ENCODE results near the gene NELFCD. TPM values are rescaled to one million over a fixed set of nuclear protein-coding genes. Genes with fewer than 3 reads are reported as not detected.
"Not testable (repeated sequence)": the region's sequence is repeated elsewhere in the genome, so short reads cannot be mapped to it uniquely, and the experiment has no call there.

NELFCD gene
- total RNA-seq, 1 donor from 2014 or later, result 51.0 TPM

DNA sequence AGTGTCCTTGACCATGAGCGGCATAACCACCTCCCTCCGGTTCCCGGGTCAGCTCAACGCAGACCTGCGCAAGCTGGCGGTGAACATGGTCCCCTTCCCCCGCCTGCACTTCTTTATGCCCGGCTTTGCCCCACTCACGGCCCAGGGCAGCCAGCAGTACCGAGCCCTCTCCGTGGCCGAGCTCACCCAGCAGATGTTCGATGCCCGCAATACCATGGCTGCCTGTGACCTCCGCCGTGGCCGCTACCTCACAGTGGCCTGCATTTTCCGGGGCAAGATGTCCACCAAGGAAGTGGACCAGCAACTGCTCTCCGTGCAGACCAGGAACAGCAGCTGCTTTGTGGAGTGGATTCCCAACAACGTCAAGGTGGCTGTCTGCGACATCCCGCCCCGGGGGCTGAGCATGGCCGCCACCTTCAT is 43.1 kb downstream of the NELFCD start:
- no peak for DNase-seq (ENCODE audit: low read depth in 2 of 2)

DNA sequence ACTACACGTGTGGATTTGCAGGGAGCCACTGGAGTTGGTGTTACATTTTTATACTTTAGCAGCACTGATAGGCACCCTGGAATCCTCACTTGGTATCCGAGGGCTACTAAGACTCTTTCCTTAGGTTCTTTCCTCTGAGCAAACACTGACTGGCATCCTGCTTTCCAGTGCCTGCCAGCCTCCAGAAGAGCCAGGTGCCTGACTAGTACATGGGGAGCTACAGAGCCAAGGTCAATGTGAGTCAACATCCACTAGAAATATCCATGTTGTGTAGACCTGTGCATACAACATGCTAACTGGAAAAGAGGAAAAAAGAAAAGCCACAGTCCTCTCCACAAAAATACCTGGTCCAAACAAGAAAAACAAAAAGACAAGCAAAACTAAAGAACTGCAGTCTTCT is 44.0 kb downstream of the NELFCD start:
- no peak for DNase-seq (ENCODE audit: low read depth in 2 of 2)

DNA sequence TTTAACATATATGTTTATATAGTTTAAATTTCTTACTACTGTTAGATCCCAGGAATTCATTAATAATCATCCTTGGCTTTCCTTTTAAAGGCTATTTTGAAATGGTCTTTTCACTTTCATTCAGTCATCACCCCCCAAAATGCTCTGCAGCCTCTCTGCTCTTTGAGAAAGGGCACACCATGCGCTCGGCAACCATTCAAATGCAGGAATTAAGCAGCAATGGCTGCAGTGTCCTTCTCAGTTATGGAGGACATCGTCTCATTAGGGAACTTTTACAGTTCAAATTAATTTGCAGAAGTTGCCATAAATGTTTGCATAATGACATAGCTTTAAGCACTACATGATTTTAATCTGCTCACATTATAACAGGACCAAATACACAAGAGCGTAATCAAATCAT is 44.5 kb downstream of the NELFCD start:
- DNase-seq (ENCODE audit: low read depth in 2 of 2), result no peak

DNA sequence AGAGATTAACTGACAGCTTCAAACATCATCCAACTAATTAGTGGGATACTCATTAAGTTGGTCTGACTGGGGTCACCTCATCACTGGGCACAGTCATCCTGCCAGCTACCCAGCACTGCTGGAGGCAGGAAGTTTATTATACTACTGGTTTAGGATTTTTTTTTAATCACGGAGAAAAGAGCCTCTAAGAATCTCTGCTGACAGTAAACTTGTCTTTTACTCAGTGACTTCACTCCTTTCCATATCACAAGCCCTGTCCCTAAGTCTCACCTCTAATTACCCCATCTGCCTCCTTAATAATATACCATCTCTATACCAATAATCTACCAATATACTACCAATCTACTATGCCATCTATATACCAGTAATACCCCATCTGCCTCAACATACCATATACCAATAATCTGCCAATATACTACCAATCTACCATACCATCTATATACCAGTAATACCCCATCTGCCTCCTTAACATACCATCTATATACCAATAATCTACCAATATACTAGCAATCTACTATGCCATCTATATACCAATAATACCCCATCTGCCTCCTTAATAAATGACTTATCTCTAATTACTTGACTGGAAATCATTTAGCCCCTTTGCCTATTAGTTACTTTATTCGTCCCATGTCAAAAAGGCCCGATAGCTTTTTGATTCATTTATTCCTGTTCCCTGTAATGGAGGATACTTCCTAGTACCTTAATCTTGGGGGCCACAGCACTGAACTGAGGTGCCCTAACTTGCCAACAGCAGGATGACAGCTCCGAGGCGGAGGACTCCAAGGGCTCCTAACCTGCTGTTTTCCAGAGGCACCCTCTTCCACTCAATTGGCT is 46.1 kb downstream of the NELFCD start:
- no peak for DNase-seq (ENCODE audit: low read depth in 2 of 2)

DNA sequence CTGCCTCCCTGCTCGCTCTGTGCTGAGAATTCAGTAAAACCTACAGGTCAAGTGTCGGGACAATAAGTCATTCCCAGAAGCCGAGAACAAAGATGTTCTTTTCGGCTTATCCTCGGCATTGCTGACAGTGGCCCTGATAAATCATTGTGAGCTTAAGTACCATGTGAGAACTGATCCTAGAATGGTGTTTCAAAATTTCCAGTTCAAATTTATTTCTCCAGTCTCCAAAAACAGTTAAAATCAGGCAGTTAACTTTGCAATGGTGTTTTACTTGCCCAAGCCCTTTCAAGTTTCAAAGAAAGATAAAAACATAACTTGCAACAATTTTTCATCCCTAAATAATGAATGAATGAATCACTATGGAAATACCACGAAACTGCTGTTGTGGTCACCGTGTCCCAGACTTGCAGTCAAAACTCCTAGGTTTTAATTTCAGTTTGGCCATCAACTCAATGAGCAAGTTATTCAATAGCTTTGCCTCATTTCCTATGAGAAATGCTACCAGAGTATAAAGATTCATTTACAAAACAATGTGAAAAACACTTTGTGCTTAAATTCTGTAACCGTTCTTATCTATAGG is 46.8 kb downstream of the NELFCD start:
- DNase-seq (ENCODE audit: low read depth in 2 of 2), result peak; percentile 24 to 52

DNA sequence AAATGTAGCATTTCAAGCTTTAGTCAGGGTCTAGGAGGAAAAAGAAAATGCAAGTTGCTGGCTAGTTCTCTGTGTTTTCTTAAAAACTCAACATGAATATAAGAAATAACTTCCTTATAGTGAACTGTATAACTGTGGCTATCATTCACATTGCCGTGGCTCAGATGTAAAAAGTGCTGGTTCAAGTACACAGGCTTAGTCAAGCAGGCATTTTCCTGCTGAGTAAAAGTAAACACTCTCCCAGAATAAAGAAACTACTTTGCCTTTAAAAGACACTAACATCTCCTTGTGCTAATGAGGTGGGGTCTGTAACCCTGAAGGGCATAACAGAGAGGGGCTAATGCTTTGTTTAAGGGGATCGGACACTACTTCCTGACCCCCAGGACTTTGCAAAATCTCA is 47.8 kb downstream of the NELFCD start:
- no peak for DNase-seq (ENCODE audit: low read depth in 2 of 2)

DNA sequence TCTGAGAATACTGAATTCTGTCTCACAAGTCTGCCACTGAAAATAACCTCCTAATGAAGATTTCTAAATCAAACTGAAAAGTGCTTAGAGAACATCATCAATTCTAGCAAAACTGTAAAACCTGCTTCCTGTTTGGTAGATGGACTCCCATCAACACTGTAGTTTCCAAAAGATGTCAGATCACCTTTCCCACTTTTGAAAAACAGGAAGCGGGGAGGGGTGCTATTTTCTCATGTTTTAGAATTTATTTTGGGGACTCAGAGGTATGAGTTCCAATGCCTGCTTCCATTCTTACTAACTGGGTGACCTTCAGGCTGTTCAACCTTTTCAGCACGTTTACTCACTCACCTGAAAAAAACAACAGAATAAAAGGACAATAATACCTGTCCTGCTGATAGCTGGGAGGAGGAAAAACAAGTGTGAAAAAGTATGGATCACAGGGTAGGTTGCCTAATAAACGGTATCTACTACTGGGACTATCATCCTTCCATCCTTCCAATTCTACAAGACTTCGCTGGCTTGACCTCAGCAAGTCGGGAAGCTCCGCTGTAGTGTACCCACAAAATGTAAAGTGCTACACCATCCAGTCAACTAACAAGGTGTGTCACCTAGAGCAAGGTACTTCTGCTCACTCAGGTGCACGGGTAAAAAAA is 50.0 kb downstream of the NELFCD start:
- DNase-seq (ENCODE audit: low read depth in 2 of 2), result peak in 1 of 2 donors; percentile 31

DNA sequence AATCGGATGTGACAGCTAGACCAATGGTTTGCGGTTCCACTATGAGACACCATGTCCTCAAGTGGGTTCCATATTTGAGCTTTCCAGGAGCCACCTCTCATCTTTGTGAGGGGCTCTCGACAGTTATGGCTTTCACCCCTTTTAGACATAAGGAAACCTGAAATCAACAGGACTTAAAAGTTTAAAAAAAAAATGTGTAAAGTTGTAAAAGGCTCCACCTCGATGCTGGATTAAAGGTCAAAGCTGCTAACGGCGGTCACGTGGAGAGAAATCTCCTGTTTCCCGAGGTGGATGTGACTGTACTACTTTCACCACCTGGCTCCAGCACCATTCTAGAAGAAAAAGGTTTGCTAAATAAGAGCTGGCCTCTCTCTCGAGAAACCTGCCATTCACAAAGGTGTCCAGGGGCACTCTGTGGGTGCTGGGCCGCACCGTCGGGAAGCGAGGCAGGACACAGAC is 50.5 kb downstream of the NELFCD start:
- DNase-seq (ENCODE audit: low read depth in 2 of 2), result no peak

DNA sequence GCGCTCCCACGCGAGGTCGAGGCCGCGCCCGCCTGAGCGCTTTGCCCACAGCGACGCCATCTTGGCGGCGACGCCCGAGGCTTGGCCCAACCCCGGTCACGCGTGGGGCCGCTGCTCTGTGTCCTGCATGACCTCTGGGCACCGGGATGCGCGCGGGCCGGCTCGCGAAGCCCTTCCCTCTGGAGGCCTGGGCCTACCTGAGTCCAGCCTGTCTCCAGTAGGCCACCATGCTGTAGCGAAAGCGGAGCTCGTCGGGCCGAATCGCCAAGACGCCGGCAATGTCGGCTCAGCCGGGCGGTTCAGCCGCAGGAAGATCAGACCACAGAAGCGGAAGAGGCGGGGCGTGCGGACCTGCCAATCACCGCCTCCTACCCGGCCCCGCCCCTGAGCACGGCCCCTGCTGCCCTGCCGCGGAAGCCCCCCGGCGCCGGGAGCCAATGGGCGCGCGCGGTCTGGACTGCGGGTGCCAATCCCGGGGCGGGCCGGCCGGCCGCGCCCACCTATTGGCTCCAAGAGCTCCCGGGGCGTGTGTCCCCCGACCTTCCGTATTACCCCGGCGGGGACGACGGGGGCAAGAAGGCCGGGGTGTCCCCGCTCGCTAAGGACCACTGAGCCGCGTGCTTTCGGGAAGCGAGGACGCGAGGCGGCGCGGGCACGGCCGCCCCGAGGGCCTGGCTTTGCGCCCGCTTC is 51.1 kb downstream of the NELFCD start, which contains the start of gene ATP5F1E:
Gene ATP5F1E (minus strand): TSS at position 313 of the 690 bp plus-strand sequence. CDS start 84 bp downstream, at position 229.
- DNase-seq (ENCODE audit: low read depth in 2 of 2), result peak; percentile 97

DNA sequence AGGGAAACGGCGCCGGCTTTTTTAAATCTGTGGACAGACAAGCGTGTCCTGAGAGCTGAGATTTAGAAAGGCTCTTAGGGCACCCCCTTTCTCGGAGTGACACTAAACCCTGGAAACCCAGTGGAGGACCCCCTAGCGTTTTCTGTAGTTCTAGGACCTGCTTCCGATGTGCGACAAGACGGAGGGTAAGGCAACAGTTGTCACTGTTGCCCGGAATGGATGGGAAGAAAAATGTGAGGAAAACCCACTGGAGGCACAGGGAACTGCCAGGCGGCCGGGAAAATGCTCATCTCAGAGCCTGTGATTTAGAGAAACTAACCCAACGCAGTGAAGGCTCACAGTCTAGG is 51.6 kb downstream of the NELFCD start:
- DNase-seq (ENCODE audit: low read depth in 2 of 2), result peak; percentile 45 to 48

DNA sequence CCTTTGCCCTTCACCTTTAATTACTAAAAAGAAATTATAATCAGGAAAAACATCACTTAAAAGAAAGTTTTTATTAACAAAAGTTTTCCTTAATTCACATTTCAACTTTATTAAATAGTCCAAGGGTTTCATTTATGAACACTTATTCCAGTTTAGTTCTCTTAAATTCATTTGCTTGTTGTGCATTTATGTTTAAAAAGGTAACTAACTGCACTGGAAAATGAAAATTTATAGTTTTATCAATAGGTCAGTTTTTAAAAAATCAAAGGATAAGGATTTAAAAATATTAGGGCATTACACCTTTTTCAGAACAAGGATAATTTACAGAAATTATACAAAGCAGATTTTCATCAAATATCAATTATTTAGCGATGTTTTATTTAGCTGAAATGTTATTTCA is 52.0 kb downstream of the NELFCD start:
- no peak for DNase-seq (ENCODE audit: low read depth in 2 of 2)

DNA sequence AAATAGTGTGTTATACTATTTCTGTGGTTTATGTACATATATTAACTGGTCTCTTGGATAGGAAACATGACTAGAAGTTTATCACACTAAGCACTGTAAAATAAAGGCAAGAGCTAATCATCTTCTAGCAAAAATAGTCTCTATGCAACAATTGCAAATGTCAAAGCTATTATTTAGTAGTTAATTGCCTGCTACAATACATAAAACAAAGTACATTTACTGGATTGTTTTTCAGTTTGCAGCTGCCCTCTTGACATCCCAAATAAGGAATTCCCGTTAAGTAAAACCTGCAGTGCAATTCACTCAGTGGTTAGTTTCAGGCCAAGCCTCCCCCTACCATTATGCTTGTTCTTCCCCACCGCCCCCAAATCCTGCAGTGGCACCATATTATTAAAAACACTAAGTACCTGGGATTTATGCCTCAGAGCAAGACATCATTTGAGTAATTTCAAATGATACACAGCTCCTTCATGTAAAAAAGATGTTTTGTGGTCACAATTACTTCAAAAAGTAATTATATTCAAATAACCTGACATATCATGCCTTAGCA is 52.6 kb downstream of the NELFCD start:
- DNase-seq (ENCODE audit: low read depth in 2 of 2), result no peak

DNA sequence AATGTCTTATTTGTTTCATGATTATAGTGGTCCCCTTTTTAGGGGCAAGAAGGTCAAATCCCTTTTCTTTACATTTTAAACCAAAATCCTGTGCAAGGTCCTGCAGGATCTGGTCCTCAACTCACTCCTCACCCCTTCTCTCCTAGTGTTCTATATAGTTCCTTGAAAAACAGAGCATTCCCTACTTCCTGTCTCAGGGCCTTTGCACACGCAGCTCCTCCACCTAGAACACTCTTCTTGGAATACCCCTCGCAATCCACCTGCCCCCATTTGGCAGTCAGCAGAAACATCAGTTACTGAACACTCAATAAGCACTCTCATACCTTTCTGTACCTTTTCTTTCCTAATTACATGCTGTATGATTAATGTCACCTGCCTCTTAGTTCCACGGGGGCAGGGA is 54.3 kb downstream of the NELFCD start:
- no peak for DNase-seq (ENCODE audit: low read depth in 2 of 2)

DNA sequence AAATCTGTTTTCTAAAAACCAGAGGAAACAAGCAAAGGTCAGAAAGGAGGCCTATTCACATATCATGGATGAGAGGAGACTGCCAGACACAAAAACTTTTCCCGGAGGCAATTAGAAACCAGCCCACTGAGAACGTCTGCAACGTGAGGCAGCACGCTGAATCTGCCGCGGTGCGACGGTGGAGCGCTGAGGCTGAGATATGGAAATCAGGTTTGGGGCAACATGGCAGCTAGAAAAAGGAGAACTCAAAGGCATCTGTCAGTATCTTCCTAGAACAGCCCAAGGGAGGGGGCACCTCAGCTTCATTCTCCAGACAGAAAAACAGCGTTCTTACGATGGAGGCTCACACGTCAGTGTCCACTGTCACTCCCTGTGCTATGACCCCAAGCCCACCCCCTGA is 56.3 kb downstream of the NELFCD start:
- no peak for DNase-seq (ENCODE audit: low read depth in 2 of 2)

DNA sequence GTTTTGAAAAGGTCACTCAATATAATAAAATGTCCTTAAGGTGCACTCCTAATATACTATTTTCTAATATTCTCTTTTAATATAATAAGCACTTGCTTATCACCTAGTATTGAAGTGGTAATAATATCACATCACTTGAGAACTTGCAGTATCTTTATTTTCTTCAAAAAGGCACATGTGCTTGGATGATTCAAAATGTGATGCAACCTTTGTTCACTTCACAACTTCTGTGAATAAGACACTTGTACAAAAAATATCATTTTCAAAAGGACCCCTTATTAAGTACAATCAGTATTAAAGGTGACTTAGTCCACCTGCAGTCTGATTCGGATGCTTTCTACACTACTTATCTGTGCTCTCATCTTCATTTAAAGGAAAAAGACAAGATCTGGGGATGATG is 58.2 kb downstream of the NELFCD start:
- DNase-seq (ENCODE audit: low read depth in 2 of 2), result no peak

DNA sequence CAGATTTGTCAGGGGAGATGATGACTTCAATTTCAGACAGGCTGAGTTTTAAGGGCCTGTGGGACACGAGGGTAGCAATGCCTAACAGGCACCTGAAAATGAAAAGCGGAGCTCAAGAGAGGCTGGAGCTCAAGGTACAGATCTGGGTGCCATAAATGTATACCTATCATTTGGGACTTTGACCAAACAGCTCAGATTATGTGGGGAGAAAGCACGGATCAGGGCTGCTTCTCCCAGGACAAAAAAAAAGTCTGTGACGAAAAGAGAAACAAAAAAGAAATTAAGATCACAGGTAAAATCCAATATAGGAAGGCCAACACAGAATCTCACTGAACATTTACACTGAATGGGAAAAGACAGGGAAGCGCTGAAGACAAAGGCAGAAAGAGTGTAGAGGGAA is 59.6 kb downstream of the NELFCD start:
- no peak for DNase-seq (ENCODE audit: low read depth in 2 of 2)

DNA sequence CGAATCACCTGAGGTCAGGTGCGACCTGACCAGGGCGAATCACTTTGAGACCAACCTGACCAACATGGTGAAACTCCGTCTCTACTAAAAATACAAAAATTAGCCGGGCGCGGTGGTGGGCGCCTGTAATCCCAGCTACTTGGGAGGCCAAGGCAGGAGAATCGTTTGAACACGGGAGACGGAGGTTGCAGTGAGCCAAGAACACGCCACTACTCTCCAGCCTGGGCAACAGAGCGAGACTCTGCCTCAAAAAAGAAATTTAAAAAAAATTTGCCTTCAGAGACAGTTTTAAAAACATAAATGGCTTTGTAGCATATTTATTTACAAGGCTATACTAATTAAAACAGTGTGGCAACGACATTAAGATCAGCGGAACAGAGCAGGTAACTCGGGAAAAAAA is 60.4 kb downstream of the NELFCD start:
- not testable (repeated sequence) for DNase-seq (ENCODE audit: low read depth in 2 of 2)

DNA sequence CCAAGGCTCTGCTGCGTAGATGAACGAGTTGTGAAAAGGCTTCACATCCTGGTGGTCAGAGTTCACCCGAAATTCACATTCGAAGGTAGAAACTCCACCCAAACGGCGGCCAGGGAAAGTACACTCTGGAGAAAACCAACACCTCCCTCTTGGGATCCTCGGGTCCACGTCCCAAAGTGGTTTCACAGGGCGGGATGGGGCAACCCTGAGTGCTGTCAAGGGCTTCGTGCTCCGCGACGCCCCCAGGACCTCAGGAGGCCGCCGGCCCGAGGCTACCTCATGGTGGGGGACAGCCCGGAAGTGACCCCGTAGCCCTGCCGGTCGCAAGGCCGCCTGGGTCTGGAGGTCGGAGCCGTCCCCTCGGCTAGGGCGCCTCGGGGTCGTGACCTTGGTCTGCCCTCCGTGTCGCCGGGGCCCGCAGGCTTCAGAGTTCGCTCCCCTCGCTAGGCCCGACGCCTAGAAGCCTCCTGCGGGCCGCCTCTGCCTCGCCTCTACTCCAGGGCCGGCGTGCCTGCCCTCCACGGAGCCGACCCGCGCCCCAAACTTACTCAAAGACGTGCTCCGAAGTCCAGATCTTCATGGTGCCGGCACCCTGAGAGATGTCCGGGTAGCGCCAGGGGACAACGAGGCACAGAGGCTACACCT is 61.2 kb downstream of the NELFCD start, which contains the start of gene PRELID3B:
Gene PRELID3B (minus strand): TSS at position 636 of the 645 bp plus-strand sequence. CDS start 56 bp downstream, at position 580.
- DNase-seq (ENCODE audit: low read depth in 2 of 2), result peak; percentile 20 to 32

DNA sequence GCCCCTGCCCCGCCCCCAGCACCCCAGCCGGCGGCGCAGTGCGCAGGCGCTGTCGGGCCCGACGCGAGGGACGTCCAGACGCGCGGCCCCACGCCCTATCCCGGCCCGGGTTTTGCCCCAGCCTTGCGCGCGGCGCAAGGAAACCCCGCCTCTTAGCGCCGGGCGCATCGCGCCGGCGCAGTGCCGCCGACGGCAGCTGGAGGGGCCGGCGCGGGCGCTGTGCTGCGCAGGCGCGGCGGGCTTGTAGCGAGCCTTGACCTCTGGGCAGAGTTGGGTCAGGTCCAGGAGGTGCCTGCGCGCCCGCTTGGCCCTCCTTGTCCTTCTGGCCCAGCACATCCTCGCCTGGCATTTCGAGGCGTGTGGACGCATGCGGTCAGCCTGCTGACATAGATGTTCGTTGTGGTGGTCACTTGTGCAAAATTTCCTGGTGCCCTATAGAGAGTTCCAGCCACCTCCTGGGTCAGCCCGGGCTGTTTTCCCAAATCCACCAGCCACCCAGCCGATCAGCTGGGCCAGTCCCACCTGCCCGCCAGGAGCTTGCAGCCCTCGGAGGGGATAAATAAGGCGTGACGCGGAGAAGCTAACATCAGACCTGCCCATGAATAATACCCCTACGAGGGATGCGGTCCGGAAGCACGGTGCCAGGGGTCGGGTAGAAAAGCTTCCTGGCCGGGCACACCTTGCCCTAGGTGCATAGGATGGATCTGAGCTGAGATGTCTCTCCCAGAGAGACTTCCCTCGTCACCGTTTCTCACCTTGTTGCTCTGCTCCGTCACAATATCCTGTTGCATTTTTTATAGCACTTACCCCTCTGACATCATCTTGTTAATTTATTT is 62.0 kb downstream of the NELFCD start:
- DNase-seq (ENCODE audit: low read depth in 2 of 2), result peak; percentile 92 to 94

DNA sequence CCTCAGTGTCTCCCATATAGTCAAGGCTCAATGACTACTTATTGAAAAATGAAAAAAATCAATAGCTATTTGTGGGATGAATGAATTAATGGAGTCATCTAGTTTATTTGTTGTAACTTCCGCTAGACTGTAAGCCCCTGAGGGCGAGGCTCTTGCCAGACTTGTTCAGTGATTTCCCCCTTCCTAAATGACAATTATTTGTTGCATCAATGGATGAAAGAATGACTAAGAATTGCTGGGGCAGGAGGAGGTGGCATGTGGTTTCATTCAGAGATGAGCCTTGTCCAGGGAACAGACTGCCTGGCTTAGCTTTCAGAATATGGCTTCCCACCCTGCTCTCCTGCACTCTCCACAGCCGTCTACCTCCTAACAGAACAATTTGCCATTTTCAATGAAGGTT is 62.6 kb downstream of the NELFCD start:
- no peak for DNase-seq (ENCODE audit: low read depth in 2 of 2)
